ENCODE measurements around the gene OTOS.

The OTOS gene

GRCh38 chr2:240114233-240114632, 26.2 kb downstream of the OTOS start:
- DNase-seq (ENCODE audit: low read depth in 2 of 2), result no peak

DNA sequence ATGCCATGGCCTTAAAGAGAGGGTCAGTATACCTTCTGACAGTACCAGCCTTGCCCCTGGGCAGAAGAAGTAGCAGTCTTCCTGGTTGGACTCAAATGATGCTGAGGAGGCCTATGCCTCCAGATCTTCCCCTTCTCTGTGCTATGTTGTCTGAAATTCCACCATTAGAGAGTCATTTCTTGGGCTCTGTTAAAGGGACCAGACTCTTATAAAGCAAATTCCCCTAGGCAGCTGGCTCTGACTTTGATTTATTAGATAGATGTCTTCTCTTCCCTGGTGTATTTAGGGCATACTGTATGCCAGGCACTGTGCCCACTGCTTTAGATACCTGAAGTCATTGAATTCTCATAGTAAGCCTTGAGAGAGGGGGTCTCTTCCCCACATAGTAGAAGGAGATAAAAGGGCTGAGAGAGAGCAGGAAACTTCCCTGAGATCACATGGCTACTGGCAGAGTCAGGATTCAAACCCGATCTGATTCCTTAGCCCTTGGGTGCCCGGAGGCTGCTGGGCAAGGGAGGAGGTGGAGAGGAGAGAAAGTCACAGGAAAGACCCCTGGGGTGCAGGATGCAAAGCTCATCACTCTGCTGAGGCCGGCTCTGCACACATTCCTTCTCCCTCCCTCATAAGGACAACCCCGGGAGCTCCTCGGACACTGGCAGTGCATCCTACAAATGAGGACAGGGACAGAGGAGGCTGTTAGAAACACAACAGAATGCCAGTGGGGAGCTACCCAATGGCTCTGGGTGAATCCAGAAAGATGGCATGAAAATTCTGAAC, 27.4 kb downstream of the OTOS start:
- no peak for DNase-seq (ENCODE audit: low read depth in 2 of 2)

GRCh38 chr2:240111253-240111652, 29.2 kb downstream of the OTOS start:
- no peak for DNase-seq (ENCODE audit: low read depth in 2 of 2)

- no peak for DNase-seq (ENCODE audit: low read depth in 2 of 2)
Observed at GRCh38 chr2:240109386-240109785, 31.1 kb downstream of the OTOS start.

DNA sequence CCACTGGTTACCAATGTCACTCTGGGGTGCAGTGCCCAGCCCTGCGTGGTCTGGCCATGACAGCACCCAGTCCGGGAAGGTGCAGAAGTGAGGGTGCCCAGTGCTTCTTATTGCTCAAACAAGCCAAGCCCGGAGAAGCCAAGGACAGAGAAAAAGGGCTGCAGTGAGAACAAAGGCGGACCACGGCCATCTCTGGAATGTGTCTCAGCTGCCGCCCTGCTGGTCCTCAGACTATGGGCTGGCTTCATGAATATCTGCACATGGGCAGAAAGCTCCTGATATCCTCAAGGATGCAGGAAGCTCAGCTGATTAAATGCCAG, 33.0 kb downstream of the OTOS start:
- DNase-seq (ENCODE audit: low read depth in 2 of 2), result no peak

GRCh38 chr2:240106765-240107476, 33.5 kb downstream of the OTOS start:
- no peak for DNase-seq (ENCODE audit: low read depth in 2 of 2)

- DNase-seq (ENCODE audit: low read depth in 2 of 2), result no peak
Observed at GRCh38 chr2:240105982-240106381, 34.5 kb downstream of the OTOS start.

DNA sequence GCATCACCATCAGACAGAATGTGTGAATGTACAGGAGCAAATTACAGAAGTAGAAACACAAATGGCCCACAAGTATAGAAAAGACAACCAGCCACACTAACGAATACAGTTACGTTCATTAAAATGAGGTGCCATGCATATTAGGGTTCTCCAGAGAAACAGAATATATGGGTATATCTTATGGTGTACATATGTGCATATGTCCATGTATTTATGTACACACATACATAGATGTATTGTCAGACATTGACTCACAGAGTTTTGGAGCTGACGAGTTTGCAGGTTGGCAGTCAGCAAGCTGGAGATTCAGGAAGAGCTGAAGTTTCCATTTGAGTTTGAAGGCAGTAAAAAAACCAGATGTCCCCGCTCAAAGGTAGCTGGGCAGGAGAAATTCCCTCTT, 37.3 kb downstream of the OTOS start:
- no peak for DNase-seq (ENCODE audit: low read depth in 2 of 2)

GRCh38 chr2:240098349-240098748, 42.1 kb downstream of the OTOS start:
- DNase-seq (ENCODE audit: low read depth in 2 of 2), result no peak

GRCh38 chr2:240095556-240096523, 44.6 kb downstream of the OTOS start:
- DNase-seq (ENCODE audit: low read depth in 2 of 2), result no peak

DNA sequence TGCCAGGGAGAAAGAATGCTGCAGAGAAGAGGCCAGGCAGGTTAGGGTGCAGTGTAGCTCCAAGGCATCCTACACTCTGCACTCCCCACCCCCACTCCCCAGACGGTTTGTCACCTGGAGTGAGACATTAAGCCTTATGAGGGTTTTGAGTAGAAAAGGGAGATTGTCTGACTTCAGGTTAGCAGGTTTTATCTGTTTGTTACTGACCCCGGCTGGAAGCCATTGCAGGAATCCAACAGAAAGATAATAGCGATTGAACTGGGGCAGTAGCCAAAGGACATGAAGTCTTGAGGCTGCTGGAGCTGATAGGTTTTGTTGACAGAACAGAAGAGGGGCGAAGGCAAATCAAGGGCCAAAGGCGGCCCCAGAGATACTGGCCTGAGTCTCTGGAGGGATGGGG, 51.2 kb downstream of the OTOS start:
- no peak for DNase-seq (ENCODE audit: low read depth in 2 of 2)
